K562 (cell line): Measurements from ENCODE around the gene PCNX3. TPM values are rescaled to one million over a fixed set of nuclear protein-coding genes. Genes with fewer than 3 reads are reported as not detected.
A peak's percentile ranks its signal among the peaks of the same experiment; 100 is the strongest.

Source experiments
- BCOR ChIP-seq: fragments of 450-650 bp; IDR thresholded peaks from 2 replicates; pipeline ENCODE4 v1.6.1; 2016
- CHD2 ChIP-seq: IDR thresholded peaks from 2 replicates; pipeline ENCODE4 v1.6.1; 2011; ENCODE audit warnings: low read depth, low read length
- EGR1 ChIP-seq: fragments of 450-650 bp; conservative IDR thresholded peaks from 2 replicates; pipeline ENCODE4 v1.6.1; 2017; ENCODE audit warnings: mild to moderate bottlenecking
- ETV5 ChIP-seq: sonication (generic); formaldehyde crosslinking; IDR thresholded peaks from 2 replicates; pipeline ENCODE4 v1.4.0; 2020; ENCODE audit warnings: low read depth, mild to moderate bottlenecking, missing genetic modification reagents
- MECOM ChIP-seq: fragments of 250-450 bp; sonication (Bioruptor Pico); IDR thresholded peaks from 2 replicates; pipeline ENCODE4 v1.8.0; 2022; ENCODE audit warnings: inconsistent platforms
- NELFE ChIP-seq: IDR thresholded peaks from 2 replicates; pipeline ENCODE4 v1.6.1; 2011; ENCODE audit warnings: mild to moderate bottlenecking; ENCODE audit not compliant: insufficient read depth, insufficient read length
- NR1H2 ChIP-seq: sonication (generic); formaldehyde crosslinking; IDR thresholded peaks from 2 replicates; pipeline ENCODE4 v1.4.0; 2020; ENCODE audit warnings: mild to moderate bottlenecking, missing genetic modification reagents
- NR2C2 ChIP-seq, 2 experiments: fragments of 200-800 bp in 1 of 2; sonication (Bioruptor generic) in 1 of 2; sonication (generic) in 1 of 2; formaldehyde crosslinking in 1 of 2; IDR thresholded peaks; 2 replicates each; pipeline versions ENCODE4 v1.6.1 to v1.8.0; 2016 to 2022; ENCODE audit warnings: mild to moderate bottlenecking in 1 of 2, missing compliant biosample characterization in 1 of 2, missing genetic modification characterization in 1 of 2, missing genetic modification reagents in 1 of 2
- POLR2G ChIP-seq: fragments of 200-400 bp; formaldehyde crosslinking; IDR thresholded peaks from 2 replicates; pipeline ENCODE4 v1.6.1; 2017; ENCODE audit warnings: low read depth, mild to moderate bottlenecking, antibody characterized with exemption, low read length, moderate library complexity
- SIN3A ChIP-seq, 2 experiments: fragments of 150-350 bp in 1 of 2; IDR thresholded peaks; 2 replicates each; pipeline ENCODE4 v1.6.1; 2011 to 2016; ENCODE audit warnings: borderline replicate concordance in 2 of 2, low read depth in 2 of 2, low read length in 2 of 2, mild to moderate bottlenecking in 2 of 2, moderate library complexity in 2 of 2; ENCODE audit not compliant: control insufficient read depth in 1 of 2
- SRSF1 ChIP-seq: fragments of 200-400 bp; formaldehyde crosslinking; IDR thresholded peaks from 2 replicates; pipeline ENCODE4 v1.6.1; 2017; ENCODE audit warnings: mild to moderate bottlenecking, low read depth, low read length, moderate library complexity
- STAG1 ChIP-seq: sonication (generic); formaldehyde crosslinking; IDR thresholded peaks from 2 replicates; pipeline ENCODE4 v1.5.0; 2020; ENCODE audit warnings: missing genetic modification reagents, borderline replicate concordance
- TARDBP ChIP-seq: fragments of 450-650 bp; IDR thresholded peaks from 2 replicates; pipeline ENCODE4 v1.6.1; 2016
- TEAD1 ChIP-seq, 2 experiments: fragments of 450-650 bp in 1 of 2; sonication (generic) in 1 of 2; formaldehyde crosslinking; IDR thresholded peaks; 2 replicates each; pipeline versions ENCODE4 v1.4.0 to v1.8.0; 2020 to 2022; ENCODE audit warnings: mild to moderate bottlenecking in 2 of 2, missing genetic modification reagents in 1 of 2
- ZNF408 ChIP-seq: fragments of 250-450 bp; sonication (Bioruptor Pico); IDR thresholded peaks from 2 replicates; pipeline ENCODE4 v1.4.0; 2020; ENCODE audit warnings: low read depth, mild to moderate bottlenecking, moderate library complexity
- ZNF778 ChIP-seq: fragments of 450-650 bp; formaldehyde crosslinking; IDR thresholded peaks from 2 replicates; pipeline ENCODE4 v1.4.0; 2020; ENCODE audit warnings: mild to moderate bottlenecking, moderate library complexity
- polyA plus RNA-seq, 8 experiments: library from polyadenylated mRNA; depleted of rRNA in 4 of 8; stranded (reverse) in 5 of 8; unstranded in 3 of 8; fragments of >200 nt; fragmentation: Nextera tagmentation in 2 of 8; fragmentation: Illumina TruSeq in 1 of 8; extraction: Ambion mirVana in 2 of 8; extraction: Trizol in 1 of 8; gene quantifications; 2 replicates each; pipeline versions ENCODE4 v1.2.1 to v1.2.3, GENCODE V29; 2011 to 2014; ENCODE audit warnings: inconsistent platforms in 1 of 8, missing spikeins in 1 of 8
- total RNA-seq, 7 experiments: library from RNA; depleted of rRNA in 6 of 7; stranded (reverse); fragments of >200 nt in 6 of 7; fragmentation: Illumina TruSeq in 2 of 7; extraction: Trizol in 2 of 7; gene quantifications; 2 replicates each; pipeline versions ENCODE4 v1.2.1 to v1.2.3, GENCODE V29; 2011 to 2021; ENCODE audit warnings: low replicate concordance in 1 of 7
- TF ChIP-seq, protein P1 (sequence below): fragments of 450-650 bp; IDR thresholded peaks from 2 replicates; pipeline ENCODE4 v1.7.0; 2016; ENCODE audit warnings: borderline replicate concordance
- TF ChIP-seq, protein P2 (sequence below): fragments of 200-800 bp; sonication (Bioruptor generic); IDR thresholded peaks from 2 replicates; pipeline ENCODE4 v1.6.1; 2017; ENCODE audit warnings: missing genetic modification characterization, missing compliant biosample characterization
- TF ChIP-seq, protein P3 (sequence below): fragments of 250-450 bp; sonication (Bioruptor Pico); IDR thresholded peaks from 2 replicates; pipeline ENCODE4 v1.4.0; 2020; ENCODE audit warnings: mild to moderate bottlenecking, moderate library complexity

PCNX3 gene
- total and polyA plus RNA-seq, 9 of the 15 experiments (the other 6 are each of a cell fraction or from before 2014, with no cell fraction given) = 0.11 to 47.8 (median 12.8) TPM

DNA sequence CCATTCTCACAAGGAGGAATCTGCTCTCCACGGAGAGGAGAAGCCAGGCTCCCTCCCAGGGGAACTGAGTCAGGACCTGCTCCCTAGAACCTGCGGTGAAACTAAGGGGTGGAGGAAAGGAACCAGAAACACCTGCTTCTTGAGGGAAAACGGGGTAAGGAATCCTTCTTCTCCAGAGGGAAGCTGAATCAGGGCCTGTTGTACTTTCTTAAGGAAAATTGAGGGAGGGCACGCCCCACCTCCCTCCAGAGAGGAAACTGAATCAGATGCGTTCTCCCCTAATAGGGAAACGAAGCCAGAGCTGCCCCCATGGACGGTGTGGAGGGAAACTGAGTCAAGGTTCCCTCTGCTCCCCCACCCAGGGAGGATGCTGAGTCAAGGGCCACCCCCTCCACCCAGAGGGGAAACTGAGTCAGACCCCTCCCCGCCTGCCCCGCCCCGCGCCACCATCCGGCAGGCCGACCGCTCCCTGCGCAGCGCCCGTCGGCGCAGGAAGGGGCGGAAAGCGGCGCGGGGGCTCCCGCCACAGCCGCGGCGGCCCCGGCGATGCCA, 46.7 kb downstream of the PCNX3 start (continued):
- TF ChIP-seq, protein P1, sequence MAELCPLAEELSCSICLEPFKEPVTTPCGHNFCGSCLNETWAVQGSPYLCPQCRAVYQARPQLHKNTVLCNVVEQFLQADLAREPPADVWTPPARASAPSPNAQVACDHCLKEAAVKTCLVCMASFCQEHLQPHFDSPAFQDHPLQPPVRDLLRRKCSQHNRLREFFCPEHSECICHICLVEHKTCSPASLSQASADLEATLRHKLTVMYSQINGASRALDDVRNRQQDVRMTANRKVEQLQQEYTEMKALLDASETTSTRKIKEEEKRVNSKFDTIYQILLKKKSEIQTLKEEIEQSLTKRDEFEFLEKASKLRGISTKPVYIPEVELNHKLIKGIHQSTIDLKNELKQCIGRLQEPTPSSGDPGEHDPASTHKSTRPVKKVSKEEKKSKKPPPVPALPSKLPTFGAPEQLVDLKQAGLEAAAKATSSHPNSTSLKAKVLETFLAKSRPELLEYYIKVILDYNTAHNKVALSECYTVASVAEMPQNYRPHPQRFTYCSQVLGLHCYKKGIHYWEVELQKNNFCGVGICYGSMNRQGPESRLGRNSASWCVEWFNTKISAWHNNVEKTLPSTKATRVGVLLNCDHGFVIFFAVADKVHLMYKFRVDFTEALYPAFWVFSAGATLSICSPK = no peak
- peak; percentile 29 for TF ChIP-seq NR2C2 (CRISPR knock-in tag; IDR thresholded peaks at IDR 0.05)
- TF ChIP-seq NR2C2 (tag; IDR thresholded peaks at IDR 0.05) = no peak
- TF ChIP-seq BCOR = peak; percentile 86; the same call in 1 of the 2 replicates
- no peak for TF ChIP-seq NELFE
- no peak for TF ChIP-seq TEAD1 (CRISPR knock-in tag; IDR thresholded peaks at IDR 0.05)
- peak in 1 of 2 experiments; percentile 52; a peak in 1 of 4 replicates for TF ChIP-seq SIN3A (IDR thresholded peaks at IDR 0.05; ENCODE audit: borderline replicate concordance in 2 of 2, control insufficient read depth in 1 of 2, low read depth in 2 of 2, low read length in 2 of 2)
- no peak for TF ChIP-seq ZNF408 (CRISPR knock-in tag)
- TF ChIP-seq NR1H2 (CRISPR knock-in tag) = no peak
- TF ChIP-seq, protein P2, sequence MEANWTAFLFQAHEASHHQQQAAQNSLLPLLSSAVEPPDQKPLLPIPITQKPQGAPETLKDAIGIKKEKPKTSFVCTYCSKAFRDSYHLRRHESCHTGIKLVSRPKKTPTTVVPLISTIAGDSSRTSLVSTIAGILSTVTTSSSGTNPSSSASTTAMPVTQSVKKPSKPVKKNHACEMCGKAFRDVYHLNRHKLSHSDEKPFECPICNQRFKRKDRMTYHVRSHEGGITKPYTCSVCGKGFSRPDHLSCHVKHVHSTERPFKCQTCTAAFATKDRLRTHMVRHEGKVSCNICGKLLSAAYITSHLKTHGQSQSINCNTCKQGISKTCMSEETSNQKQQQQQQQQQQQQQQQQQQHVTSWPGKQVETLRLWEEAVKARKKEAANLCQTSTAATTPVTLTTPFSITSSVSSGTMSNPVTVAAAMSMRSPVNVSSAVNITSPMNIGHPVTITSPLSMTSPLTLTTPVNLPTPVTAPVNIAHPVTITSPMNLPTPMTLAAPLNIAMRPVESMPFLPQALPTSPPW (CRISPR knock-in tag) = peak; percentile 40; the same call in 1 of the 2 replicates
- no peak for TF ChIP-seq CHD2
- TF ChIP-seq, protein P3, sequence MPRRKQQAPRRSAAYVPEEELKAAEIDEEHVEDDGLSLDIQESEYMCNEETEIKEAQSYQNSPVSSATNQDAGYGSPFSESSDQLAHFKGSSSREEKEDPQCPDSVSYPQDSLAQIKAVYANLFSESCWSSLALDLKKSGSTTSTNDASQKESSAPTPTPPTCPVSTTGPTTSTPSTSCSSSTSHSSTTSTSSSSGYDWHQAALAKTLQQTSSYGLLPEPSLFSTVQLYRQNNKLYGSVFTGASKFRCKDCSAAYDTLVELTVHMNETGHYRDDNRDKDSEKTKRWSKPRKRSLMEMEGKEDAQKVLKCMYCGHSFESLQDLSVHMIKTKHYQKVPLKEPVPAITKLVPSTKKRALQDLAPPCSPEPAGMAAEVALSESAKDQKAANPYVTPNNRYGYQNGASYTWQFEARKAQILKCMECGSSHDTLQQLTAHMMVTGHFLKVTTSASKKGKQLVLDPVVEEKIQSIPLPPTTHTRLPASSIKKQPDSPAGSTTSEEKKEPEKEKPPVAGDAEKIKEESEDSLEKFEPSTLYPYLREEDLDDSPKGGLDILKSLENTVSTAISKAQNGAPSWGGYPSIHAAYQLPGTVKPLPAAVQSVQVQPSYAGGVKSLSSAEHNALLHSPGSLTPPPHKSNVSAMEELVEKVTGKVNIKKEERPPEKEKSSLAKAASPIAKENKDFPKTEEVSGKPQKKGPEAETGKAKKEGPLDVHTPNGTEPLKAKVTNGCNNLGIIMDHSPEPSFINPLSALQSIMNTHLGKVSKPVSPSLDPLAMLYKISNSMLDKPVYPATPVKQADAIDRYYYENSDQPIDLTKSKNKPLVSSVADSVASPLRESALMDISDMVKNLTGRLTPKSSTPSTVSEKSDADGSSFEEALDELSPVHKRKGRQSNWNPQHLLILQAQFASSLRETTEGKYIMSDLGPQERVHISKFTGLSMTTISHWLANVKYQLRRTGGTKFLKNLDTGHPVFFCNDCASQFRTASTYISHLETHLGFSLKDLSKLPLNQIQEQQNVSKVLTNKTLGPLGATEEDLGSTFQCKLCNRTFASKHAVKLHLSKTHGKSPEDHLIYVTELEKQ (CRISPR knock-in tag) = no peak
- no peak for TF ChIP-seq EGR1
- TF ChIP-seq STAG1 (CRISPR knock-in tag) = peak; percentile 24; the same call in 1 of the 2 replicates
- no peak for TF ChIP-seq TARDBP
- TF ChIP-seq SRSF1 = no peak
- no peak for TF ChIP-seq ZNF778 (CRISPR knock-in tag)
- TF ChIP-seq MECOM = no peak
- TF ChIP-seq ETV5 (CRISPR knock-in tag) = no peak
- no peak for TF ChIP-seq POLR2G
